GM21423 (cell line): ENCODE results near the gene OR10H4.
"Not testable (repeated sequence)": the region's sequence is repeated elsewhere in the genome, so short reads cannot be mapped to it uniquely, and the experiment has no call there.

Experiments used
- ATAC-seq: cut with Tn5 transposase; IDR thresholded peaks from one replicate; pipeline ENCODE4 v1.9.1; 2021; ENCODE audit warnings: mild to moderate bottlenecking, moderate library complexity; ENCODE audit not compliant: unreplicated experiment

The OR10H4 gene, protein sequence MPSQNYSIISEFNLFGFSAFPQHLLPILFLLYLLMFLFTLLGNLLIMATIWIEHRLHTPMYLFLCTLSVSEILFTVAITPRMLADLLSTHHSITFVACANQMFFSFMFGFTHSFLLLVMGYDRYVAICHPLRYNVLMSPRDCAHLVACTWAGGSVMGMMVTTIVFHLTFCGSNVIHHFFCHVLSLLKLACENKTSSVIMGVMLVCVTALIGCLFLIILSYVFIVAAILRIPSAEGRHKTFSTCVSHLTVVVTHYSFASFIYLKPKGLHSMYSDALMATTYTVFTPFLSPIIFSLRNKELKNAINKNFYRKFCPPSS

DNA sequence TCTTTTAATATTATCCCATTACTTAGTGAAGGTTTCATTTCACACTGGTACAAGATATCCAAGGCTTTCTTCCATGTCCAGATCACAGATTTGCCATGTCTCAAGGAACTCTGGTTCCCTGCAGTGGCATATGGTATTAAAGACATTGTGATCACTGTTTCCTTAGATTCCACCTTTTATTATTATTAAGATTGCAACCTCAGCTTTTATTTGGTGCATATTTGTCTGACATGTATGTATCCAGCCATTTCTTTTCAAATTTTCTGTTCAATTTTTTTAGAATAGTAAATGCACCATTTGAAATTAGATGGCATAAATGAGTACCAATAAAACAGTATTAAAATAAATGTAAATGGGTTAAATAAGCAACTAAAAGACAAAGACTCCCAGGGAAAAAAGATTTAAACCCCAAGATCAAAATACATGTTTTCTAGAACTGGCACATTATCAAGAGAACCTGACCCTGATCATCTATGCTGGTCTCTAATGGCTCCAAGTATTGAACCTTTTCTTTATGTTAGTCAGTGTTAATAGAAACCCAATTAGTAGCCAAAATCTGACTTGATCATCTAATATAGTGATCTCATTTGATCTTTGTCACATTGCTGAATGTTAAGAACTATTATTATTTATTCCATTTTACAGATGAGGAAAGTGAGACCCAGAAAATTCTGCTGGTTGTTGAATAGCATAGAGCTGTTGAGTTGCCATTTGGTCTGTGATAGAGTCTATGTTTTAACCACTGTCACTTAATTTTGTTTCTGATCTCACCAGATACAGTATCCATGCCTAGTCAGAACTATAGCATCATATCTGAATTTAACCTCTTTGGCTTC is at the start of gene OR10H4:
Gene OR10H4 (plus strand): TSS at position 786 of the 836 bp plus-strand sequence. CDS start 0 bp downstream, at position 786.
- ATAC-seq: no peak

- not testable (repeated sequence) for ATAC-seq
Observed at GRCh38 chr19:15899561-15899960, 49.2 kb upstream of the OR10H4 start.

GRCh38 chr19:15900032-15900431 is 48.8 kb upstream of the OR10H4 start:
- not testable (repeated sequence) for ATAC-seq

GRCh38 chr19:15900504-15900903 is 48.3 kb upstream of the OR10H4 start:
- ATAC-seq: no peak

DNA sequence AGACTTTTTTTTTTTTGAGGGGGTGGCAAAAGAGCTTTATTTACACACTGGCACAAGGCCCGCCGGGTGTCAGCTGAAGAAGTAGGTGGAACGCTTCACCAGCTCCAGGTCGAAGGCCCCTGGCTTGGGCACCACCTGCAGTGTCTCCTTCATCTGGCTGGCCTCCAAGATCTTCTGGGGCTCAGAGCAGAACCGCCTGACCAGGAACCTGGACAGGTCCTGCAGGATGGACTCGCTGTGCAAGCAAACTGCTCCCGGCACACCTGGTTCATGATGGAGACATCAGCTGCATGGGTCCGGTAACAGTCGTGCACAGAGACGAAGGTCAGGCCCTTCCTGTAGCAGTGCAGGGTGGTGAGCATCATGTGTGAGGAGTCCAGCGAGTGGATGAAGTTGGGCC is 46.6 kb upstream of the OR10H4 start:
- no peak for ATAC-seq

GRCh38 chr19:15902898-15903297 is 45.9 kb upstream of the OR10H4 start:
- ATAC-seq: not testable (repeated sequence)

DNA sequence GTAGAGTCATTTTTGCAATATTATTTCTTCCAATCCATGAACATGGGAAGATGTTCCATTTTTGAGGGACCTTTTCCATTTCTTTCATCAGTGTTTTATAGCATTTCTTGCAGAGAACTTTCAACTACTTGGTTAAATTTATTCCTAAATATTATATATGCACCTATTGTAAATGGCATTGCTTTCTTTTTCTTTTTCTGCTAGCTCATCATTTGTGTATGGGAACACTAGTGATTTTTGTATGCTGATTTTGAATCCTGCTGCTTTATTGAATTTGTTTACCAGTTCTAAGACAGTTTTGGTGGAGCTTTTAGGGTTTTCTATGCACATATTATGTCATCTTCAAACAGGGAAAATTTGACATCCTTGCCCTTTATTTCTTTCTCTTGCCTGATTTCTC is 43.8 kb upstream of the OR10H4 start:
- ATAC-seq: no peak

DNA sequence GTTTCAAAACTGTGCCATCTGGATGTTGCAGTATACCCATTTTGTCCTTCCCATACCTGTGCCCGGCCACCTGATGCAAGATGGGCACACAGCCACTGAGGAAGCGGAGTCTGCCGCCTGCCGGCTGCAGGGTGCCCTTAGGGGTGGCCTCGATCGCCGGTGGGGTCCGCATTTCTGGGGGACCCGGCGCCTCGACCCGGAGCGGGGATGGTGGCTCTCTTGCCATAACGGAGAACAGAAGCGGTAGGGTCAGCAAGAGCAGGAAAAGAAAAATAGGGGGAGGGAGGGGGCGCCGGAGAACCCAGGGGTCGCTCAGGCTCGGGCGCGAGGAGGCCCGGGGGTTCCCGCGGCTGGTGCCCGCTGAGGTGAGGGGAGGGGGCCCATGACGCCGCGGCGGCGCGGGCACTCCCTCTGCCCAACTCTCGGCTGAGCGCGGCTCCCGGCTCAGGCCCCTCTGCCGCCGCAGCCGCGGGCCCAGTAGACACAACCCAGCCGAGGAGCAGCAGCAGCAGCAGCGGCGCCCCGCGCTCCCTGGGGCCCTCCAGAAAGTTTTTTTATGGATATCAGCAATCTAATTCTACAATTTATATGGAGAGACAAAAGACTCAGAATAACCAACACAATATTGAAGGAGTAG is 37.1 kb upstream of the OR10H4 start:
- ATAC-seq: no peak

GRCh38 chr19:15913384-15913783 is 35.4 kb upstream of the OR10H4 start:
- no peak for ATAC-seq

GRCh38 chr19:15913830-15914229 is 35.0 kb upstream of the OR10H4 start:
- ATAC-seq: no peak

- no peak for ATAC-seq
Observed at GRCh38 chr19:15915109-15915508, 33.7 kb upstream of the OR10H4 start.

DNA sequence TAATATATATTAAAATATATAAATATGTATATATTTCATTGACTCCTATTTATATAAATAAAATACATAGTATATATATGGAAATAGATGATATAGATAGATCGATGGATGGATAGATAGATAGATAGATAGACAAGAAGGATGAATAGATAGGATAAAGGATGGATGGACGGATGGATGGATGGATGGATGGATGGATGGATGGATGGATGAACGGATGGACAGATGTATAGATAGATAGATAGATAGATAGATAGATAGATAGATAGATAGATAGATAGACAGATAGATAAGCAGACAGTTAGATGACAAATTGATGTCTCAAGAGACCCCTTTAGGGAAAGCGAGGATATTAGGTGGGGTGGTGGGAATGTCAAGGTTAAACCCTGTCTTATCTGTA is 29.6 kb upstream of the OR10H4 start:
- ATAC-seq: no peak

DNA sequence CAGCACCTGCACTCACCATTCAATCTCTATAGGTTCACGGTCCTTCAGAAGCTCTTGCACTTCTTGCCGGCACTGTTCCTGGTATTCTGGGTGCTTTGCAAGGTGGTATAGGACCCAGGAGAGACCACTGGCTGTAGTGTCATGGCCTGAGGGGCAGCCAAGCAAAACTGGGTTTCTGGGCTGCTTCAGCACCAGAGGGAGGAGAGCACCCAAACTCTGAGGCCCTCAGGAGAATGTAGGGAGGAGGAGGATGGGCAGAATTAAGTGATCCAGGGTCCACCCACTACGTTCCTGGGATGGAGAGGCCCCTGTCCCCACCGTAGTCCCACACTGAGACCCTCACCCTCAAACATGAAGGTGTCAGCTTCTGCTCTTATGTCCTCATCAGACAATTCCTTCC is 26.8 kb upstream of the OR10H4 start:
- no peak for ATAC-seq

DNA sequence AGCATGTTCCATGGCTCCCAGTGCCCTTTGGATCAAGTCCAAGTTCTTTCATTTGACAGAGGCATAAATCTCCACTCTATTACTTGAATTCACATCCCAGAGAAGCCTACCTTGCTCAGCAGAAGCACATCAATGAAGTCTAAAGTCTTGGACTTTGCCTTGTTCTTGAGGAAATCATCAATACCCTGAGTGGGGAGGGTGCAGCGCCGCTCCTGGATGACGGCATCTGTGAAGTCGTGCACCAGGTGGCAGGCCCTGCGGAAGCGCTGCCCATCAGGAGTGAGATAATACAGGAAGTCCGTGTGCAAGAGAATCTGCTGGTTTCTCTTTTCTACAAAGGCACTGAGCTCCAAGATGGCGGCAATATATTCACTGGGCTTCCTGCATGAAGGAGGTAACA is 25.1 kb upstream of the OR10H4 start:
- no peak for ATAC-seq

DNA sequence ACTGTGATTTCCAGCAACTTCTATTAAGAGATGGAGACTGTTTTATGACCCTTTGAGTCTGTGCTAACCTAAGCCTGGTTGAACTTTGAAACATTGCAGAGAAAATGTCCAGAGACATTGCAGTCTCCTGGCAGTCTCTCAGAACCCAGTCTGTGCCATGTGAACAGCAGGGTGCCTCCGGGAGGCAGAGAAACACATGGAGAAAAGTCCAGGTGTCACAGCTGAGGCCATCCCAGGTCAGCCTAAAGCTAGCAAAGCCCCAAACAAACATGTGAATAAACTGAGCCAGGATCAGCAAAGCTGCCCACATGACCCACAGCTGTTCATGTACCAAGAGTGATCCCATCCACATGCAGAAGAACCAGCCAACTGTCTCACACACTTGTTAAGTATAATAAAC is 22.3 kb upstream of the OR10H4 start:
- no peak for ATAC-seq

- no peak for ATAC-seq
Observed at GRCh38 chr19:15928321-15928720, 20.5 kb upstream of the OR10H4 start.

- ATAC-seq: not testable (repeated sequence)
Observed at GRCh38 chr19:15933761-15934331, 15.0 kb upstream of the OR10H4 start.

DNA sequence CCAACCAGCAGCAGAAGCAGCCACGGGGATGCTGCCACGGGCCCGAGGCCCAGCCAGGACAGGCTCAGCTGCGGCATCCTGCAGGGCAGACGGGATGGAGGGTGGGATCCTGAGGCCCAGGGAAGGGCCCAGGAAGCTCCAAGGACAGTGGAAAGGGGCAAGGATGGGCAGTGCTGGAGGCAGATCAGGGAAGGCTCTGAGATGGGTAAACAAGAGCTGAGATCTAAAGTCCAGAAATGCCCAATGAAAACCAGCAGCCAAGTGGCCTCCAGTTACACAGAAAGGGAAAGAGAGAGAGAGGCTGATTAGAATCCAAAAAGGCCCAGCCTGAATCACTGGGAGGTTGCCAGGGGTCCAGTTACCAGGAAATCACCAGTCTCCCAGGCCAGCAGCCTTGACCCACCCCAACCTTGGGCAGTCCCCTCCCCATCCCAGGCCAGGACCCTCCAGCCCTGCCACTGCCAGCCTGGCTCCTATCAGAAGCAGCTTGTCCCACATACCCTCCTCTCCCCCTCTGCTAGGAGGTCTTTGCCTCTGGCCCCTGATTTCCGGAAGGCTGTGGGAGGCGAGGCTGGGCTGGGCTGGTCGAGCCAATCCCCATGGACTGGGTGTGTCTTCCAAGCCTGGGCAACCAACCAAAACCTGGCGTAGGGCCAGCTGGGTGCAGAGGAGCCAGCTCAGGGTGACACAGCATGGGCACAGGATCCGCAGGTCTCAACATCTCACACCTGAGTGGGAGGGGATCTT is 14.3 kb upstream of the OR10H4 start, which contains the start of gene CYP4F11:
Gene CYP4F11 (minus strand): TSS at position 198 of the 747 bp plus-strand sequence. CDS start 121 bp downstream, at position 77.
- ATAC-seq: no peak

DNA sequence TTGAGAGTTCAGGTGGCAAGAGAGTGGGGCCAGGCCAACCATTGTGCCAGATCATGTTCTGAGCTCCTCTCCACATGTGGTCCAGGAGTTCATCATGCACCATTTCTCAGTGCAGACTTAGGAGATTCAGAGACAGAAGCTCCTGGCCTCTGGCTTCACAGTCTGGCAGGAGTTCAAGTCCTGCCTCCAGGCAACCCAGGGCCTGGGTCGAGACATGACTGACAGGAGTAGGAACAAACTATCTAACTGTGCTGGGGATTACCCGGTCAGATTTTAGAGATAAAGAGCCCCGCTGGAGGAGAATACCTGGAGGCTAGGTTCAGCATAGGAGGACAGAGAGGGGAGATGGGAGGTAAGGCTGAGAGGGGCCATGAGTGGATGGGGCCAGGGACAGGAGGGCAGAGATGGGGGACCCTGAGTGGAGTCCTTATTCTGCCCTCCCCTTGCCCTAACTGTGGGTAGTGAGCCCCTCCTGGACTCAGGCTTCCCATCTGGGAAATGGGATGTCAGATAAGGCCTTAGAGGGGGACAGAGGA is 13.6 kb upstream of the OR10H4 start:
- ATAC-seq: no peak

- no peak for ATAC-seq
Observed at GRCh38 chr19:15936173-15936572, 12.6 kb upstream of the OR10H4 start.
